ENCODE results near the gene CCDC158. TPM values are rescaled to one million over a fixed set of nuclear protein-coding genes. Genes with fewer than 3 reads are reported as not detected.

Gene CCDC158
- polyA plus RNA-seq, 1 of the 3 experiments (the other 2 are of a cell fraction): not detected

DNA sequence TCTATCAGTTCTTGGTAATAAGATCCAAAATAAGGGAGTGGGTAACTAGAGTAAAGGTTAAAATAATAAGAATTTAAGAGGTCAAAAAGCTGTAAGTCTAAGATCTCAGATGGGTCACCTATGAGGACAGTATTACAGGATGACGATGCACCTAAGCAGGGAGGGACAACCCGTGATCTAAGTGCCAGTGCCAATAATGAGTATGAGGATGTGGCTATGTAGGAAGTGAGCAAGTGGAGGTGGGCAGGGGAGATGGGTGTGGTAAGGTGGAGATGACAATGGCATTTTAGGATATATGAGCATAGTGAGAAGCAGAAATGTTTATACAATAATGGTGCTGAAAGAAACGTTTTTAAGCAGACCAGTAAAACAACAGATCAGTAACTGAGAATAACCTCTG, 19.3 kb downstream of the CCDC158 start:
- Histone ChIP-seq H3K36me3 (replicated peaks in 1 of 2; ENCODE audit: control insufficient read depth in 1 of 2, insufficient read depth in 2 of 2, low read length in 1 of 2) (no peaks in the 10 kb centered on the region), H3K4me3 (ENCODE audit: low read depth in 2 of 2, low read length in 1 of 2) (no peak overlapping the region), H3K9me2 (no peaks in the 10 kb centered on the region), H3K27me3 (ENCODE audit: insufficient read depth) (peaks cover 13% of the 10 kb centered on the region; the same call in 1 of the 2 replicates), H3K4me2 (no peak overlapping the region), H3K9me3 (no peaks in the 10 kb centered on the region), H3K4me1 (ENCODE audit: control insufficient read depth in 1 of 2, insufficient read depth in 2 of 2, low read depth in 1 of 2, low read length in 1 of 2) (no peaks in the 10 kb centered on the region), H2AFZ (ENCODE audit: low read depth) (no peak overlapping the region), H3K79me2 (ENCODE audit: insufficient read depth) (no peaks in the 10 kb centered on the region), H3K27ac (ENCODE audit: low read depth in 2 of 2, low read length in 1 of 2) (no peak overlapping the region), H4K20me1 (ENCODE audit: insufficient read depth) (no peaks in the 10 kb centered on the region), H3K9ac (no peak overlapping the region), H3F3A (replicated peaks; ENCODE audit: insufficient read depth) (no peaks in the 10 kb centered on the region)
- POLR2A ChIA-PET: no interaction called here
- no peak for TF ChIP-seq NFIC (IDR thresholded peaks at IDR 0.05; ENCODE audit: borderline replicate concordance)
- TF ChIP-seq, protein P1, sequence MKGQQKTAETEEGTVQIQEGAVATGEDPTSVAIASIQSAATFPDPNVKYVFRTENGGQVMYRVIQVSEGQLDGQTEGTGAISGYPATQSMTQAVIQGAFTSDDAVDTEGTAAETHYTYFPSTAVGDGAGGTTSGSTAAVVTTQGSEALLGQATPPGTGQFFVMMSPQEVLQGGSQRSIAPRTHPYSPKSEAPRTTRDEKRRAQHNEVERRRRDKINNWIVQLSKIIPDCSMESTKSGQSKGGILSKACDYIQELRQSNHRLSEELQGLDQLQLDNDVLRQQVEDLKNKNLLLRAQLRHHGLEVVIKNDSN (IDR thresholded peaks at IDR 0.05; ENCODE audit: borderline replicate concordance, low read depth): no peak
- TF ChIP-seq, protein P2, sequence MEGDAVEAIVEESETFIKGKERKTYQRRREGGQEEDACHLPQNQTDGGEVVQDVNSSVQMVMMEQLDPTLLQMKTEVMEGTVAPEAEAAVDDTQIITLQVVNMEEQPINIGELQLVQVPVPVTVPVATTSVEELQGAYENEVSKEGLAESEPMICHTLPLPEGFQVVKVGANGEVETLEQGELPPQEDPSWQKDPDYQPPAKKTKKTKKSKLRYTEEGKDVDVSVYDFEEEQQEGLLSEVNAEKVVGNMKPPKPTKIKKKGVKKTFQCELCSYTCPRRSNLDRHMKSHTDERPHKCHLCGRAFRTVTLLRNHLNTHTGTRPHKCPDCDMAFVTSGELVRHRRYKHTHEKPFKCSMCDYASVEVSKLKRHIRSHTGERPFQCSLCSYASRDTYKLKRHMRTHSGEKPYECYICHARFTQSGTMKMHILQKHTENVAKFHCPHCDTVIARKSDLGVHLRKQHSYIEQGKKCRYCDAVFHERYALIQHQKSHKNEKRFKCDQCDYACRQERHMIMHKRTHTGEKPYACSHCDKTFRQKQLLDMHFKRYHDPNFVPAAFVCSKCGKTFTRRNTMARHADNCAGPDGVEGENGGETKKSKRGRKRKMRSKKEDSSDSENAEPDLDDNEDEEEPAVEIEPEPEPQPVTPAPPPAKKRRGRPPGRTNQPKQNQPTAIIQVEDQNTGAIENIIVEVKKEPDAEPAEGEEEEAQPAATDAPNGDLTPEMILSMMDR (IDR thresholded peaks at IDR 0.05): no peak
- TF ChIP-seq CHD2 (IDR thresholded peaks at IDR 0.05; ENCODE audit: low read length, partially characterized antibody): no peak
- TF ChIP-seq, protein P3, sequence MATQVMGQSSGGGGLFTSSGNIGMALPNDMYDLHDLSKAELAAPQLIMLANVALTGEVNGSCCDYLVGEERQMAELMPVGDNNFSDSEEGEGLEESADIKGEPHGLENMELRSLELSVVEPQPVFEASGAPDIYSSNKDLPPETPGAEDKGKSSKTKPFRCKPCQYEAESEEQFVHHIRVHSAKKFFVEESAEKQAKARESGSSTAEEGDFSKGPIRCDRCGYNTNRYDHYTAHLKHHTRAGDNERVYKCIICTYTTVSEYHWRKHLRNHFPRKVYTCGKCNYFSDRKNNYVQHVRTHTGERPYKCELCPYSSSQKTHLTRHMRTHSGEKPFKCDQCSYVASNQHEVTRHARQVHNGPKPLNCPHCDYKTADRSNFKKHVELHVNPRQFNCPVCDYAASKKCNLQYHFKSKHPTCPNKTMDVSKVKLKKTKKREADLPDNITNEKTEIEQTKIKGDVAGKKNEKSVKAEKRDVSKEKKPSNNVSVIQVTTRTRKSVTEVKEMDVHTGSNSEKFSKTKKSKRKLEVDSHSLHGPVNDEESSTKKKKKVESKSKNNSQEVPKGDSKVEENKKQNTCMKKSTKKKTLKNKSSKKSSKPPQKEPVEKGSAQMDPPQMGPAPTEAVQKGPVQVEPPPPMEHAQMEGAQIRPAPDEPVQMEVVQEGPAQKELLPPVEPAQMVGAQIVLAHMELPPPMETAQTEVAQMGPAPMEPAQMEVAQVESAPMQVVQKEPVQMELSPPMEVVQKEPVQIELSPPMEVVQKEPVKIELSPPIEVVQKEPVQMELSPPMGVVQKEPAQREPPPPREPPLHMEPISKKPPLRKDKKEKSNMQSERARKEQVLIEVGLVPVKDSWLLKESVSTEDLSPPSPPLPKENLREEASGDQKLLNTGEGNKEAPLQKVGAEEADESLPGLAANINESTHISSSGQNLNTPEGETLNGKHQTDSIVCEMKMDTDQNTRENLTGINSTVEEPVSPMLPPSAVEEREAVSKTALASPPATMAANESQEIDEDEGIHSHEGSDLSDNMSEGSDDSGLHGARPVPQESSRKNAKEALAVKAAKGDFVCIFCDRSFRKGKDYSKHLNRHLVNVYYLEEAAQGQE (IDR thresholded peaks at IDR 0.05; ENCODE audit: low read depth, low read length): no peak
- no peak for DNase-seq
- 41% methylated on average over 3 of the region's 3 CpGs for WGBS (ENCODE audit: low lambda C conversion rate)
- CTCF ChIA-PET: interaction anchor here (1.9 kb wide), 1 partner anchor 24 kb away, joined by 4 read pairs; no protein-coding TSS in a partner anchor

DNA sequence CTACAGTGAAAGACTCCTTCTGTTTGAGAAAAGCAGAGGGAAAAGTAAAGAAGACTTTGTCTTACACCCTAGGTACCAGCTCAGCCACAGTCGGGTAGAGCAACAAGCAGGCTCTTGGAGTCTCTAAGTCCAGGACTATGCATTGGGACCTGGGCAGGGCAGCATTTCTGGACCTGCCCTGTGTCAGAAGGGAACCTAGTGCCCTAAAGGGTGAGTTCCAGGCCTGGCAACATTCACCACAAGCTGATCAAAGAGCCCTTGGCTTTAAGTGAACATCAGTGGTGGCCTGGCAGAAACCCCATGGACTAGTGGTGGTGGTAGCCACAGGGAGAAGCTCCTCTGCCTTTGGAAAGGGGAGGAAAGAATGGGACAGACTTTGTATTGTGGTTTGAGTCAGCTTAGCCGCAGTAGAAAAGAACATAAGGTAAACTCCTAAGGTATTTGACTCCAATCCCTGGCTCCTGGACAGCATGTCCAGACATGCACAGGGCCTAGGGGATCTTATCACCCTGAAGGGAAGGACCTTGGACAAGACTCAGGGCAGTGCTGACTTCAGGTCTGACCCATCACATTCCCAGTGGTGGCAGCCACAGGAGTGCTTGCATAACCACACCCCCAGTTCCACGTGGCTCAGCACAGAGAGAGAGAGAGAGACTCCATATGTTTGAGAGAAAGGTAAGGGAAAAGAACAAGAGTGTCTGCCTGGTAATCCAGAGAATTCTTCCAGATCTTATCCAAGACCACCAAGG, 32.6 kb downstream of the CCDC158 start:
- POLR2A ChIA-PET: no interaction called here
- DNase-seq: no peak
- WGBS (ENCODE audit: low lambda C conversion rate): 47% methylated on average over 3 of the region's 3 CpGs

More for the DNA sequence above, 32.6 kb downstream of the CCDC158 start:
- no peaks in the 10 kb centered on the region for H3K36me3 ChIP-seq (replicated peaks in 1 of 2; ENCODE audit: control insufficient read depth in 1 of 2, insufficient read depth in 2 of 2, low read length in 1 of 2)
- H3K4me1 ChIP-seq (ENCODE audit: control insufficient read depth in 1 of 2, insufficient read depth in 2 of 2, low read depth in 1 of 2, low read length in 1 of 2): no peaks in the 10 kb centered on the region
- TF ChIP-seq, protein P3 (IDR thresholded peaks at IDR 0.05; ENCODE audit: low read depth, low read length): 0 out of 2 replicates have a peak, but pooled peaks have one; percentile 10
- TF ChIP-seq, protein P4, sequence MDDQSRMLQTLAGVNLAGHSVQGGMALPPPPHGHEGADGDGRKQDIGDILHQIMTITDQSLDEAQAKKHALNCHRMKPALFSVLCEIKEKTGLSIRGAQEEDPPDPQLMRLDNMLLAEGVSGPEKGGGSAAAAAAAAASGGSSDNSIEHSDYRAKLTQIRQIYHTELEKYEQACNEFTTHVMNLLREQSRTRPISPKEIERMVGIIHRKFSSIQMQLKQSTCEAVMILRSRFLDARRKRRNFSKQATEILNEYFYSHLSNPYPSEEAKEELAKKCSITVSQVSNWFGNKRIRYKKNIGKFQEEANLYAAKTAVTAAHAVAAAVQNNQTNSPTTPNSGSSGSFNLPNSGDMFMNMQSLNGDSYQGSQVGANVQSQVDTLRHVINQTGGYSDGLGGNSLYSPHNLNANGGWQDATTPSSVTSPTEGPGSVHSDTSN (IDR thresholded peaks at IDR 0.05): no peak
- no peaks in the 10 kb centered on the region for H3F3A ChIP-seq (replicated peaks; ENCODE audit: insufficient read depth)
- no peak overlapping the region for H2AFZ ChIP-seq (ENCODE audit: low read depth)
- H3K79me2 ChIP-seq (ENCODE audit: insufficient read depth): no peaks in the 10 kb centered on the region
- H3K9ac ChIP-seq: no peak overlapping the region
- H3K9me3 ChIP-seq: peaks cover 10% of the 10 kb centered on the region
- no peaks in the 10 kb centered on the region for H3K9me2 ChIP-seq
- H3K4me3 ChIP-seq (ENCODE audit: low read depth in 2 of 2, low read length in 1 of 2): no peak overlapping the region
- CTCF ChIA-PET: interaction anchor here (1.4 to 2.2 kb wide), 2 partner anchors 10 to 209 kb away, joined by 7 to 9 read pairs; no protein-coding TSS in a partner anchor
- no peaks in the 10 kb centered on the region for H4K20me1 ChIP-seq (ENCODE audit: insufficient read depth)
- no peak overlapping the region for H3K4me2 ChIP-seq
- H3K27me3 ChIP-seq (ENCODE audit: insufficient read depth): no peaks in the 10 kb centered on the region
- H3K27ac ChIP-seq (ENCODE audit: low read depth in 2 of 2, low read length in 1 of 2): no peak overlapping the region
